IMR-90 (cell line): ENCODE measurements around the gene SSC4D.

Experiments
- MXI1 ChIP-seq: IDR thresholded peaks from 2 replicates; pipeline ENCODE4 v1.6.1; 2012; ENCODE audit warnings: low read depth, mild to moderate bottlenecking, low read length, moderate library complexity, borderline replicate concordance
- POLR2A ChIP-seq: IDR thresholded peaks from 2 replicates; pipeline ENCODE4 v1.6.1; 2012; ENCODE audit warnings: mild to moderate bottlenecking, low read depth, low read length
- RAD21 ChIP-seq: IDR thresholded peaks from 2 replicates; pipeline ENCODE4 v1.6.1; 2012; ENCODE audit warnings: low read length, improper control_type of control experiment
- TF ChIP-seq, protein P1 (sequence below): conservative IDR thresholded peaks from 2 replicates; pipeline ENCODE4 v1.5.1; 2012; ENCODE audit warnings: mild to moderate bottlenecking, low read depth, low read length, improper control_type of control experiment

DNA sequence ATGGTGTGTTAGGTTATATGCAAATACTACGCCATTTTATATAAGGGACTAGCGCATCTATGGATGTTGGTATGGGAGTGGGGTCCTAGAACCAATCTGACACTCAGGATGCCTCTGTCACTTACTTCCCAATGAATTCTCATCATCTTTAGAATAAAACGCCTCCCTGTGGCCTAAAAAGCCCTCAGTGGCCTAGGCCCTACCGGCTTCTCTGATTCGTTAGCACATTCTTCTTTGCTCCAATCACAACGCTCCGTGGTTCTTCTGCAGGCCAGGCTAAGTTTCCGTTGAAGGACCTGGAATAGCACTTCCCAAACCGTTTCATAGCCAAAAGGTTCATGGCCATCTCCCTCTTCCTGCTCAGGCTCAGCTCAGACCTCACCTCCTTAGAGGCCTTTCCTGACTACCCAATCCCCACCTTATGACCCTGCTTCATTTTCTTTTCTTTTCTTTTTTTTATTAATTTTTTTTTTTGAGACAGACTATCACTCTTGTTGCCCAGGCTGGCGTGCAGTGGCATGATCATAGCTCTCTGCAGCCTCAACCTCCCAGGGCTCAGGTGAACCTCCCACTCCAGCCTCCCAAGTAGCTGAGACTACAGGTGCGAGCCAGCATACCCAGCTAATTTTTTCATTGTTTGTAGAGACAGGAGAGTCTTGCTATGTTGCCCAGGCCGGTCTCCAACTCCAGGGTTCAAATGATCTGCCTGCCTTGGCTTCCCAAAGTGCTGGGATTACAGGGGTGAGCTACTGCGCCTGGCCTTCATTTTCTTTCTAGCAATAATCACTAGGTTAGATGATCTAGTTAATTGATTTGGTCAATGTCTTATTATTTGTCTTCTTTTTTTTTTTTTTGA, 26.2 kb downstream of the SSC4D start:
- TF ChIP-seq MXI1 (no peak), RAD21 (no peak), POLR2A (no peak)
- TF ChIP-seq, protein P1, sequence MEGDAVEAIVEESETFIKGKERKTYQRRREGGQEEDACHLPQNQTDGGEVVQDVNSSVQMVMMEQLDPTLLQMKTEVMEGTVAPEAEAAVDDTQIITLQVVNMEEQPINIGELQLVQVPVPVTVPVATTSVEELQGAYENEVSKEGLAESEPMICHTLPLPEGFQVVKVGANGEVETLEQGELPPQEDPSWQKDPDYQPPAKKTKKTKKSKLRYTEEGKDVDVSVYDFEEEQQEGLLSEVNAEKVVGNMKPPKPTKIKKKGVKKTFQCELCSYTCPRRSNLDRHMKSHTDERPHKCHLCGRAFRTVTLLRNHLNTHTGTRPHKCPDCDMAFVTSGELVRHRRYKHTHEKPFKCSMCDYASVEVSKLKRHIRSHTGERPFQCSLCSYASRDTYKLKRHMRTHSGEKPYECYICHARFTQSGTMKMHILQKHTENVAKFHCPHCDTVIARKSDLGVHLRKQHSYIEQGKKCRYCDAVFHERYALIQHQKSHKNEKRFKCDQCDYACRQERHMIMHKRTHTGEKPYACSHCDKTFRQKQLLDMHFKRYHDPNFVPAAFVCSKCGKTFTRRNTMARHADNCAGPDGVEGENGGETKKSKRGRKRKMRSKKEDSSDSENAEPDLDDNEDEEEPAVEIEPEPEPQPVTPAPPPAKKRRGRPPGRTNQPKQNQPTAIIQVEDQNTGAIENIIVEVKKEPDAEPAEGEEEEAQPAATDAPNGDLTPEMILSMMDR, result no peak
